Measurements from ENCODE around the gene KCNC3.

KCNC3 gene

GRCh38 chr19:50327461-50328223, 1.5 kb downstream of the KCNC3 start:
- H3K36me3 ChIP-seq (ENCODE audit: control insufficient read depth in 5 of 5, insufficient read depth in 5 of 5, low read length in 5 of 5), result no peaks in the 10 kb centered on the region
- no peak overlapping the region for H3K27ac ChIP-seq (ENCODE audit: low read depth, low read length)
- no peak overlapping the region for H3K9ac ChIP-seq (ENCODE audit: low read length in 5 of 5)
- H3K27me3 ChIP-seq (ENCODE audit: control insufficient read depth in 5 of 5, insufficient read depth in 4 of 5, low read length in 5 of 5), result peaks cover 20 to 40% (median 36%) of the 10 kb centered on the region in 5 donors
- no peaks in the 10 kb centered on the region for H3K9me3 ChIP-seq (ENCODE audit: control insufficient read depth in 5 of 5, low read length in 5 of 5)
- peaks cover 0 to 53% (median 30%) of the 10 kb centered on the region in 5 donors for H3K4me1 ChIP-seq (ENCODE audit: control insufficient read depth in 5 of 5, insufficient read depth in 5 of 5, low read length in 5 of 5)
- no peak overlapping the region for H3K4me3 ChIP-seq (ENCODE audit: low read depth in 1 of 5, low read length in 5 of 5)

- H3K4me1 ChIP-seq (ENCODE audit: control insufficient read depth in 5 of 5, insufficient read depth in 5 of 5, low read length in 5 of 5), result peaks cover 0 to 48% (median 30%) of the 10 kb centered on the region in 5 donors
- H3K27ac ChIP-seq (ENCODE audit: low read depth, low read length), result no peak overlapping the region
- no peak overlapping the region for H3K9ac ChIP-seq (ENCODE audit: low read length in 5 of 5)
- H3K27me3 ChIP-seq (ENCODE audit: control insufficient read depth in 5 of 5, insufficient read depth in 4 of 5, low read length in 5 of 5), result peaks cover 14 to 34% (median 30%) of the 10 kb centered on the region in 5 donors
- no peaks in the 10 kb centered on the region for H3K36me3 ChIP-seq (ENCODE audit: control insufficient read depth in 5 of 5, insufficient read depth in 5 of 5, low read length in 5 of 5)
- no peak overlapping the region for H3K4me3 ChIP-seq (ENCODE audit: low read depth in 1 of 5, low read length in 5 of 5)
- H3K9me3 ChIP-seq (ENCODE audit: control insufficient read depth in 5 of 5, low read length in 5 of 5), result no peaks in the 10 kb centered on the region
Measured at GRCh38 chr19:50327013-50327412, 2.2 kb downstream of the KCNC3 start.

DNA sequence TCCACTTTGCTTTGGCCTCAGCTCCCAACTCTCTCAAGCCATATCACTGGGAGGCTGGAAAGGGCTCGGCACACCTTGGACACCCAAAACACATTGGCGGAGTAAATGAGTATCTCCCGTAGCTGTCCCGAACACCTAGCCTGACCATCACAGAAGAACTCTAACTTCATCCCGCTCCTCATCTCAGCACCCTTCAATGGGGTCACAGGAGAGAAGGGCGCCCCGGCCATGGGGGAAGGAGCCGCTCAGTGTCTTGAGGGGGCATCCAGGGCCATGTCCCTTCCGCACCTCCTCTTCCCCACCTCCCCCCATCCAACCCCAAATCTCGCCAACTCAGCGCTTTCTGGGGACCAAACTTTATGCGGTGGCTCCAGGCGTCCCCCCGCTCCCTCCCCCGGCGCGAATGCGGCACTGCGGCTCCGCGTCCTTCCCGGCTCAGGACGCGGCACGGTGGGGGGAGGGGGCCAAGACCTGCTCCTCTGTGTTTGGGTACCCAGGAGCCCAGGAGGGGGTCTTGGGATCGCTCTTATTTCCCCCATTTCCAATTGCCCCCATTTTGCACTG, 3.0 kb downstream of the KCNC3 start:
- no peak overlapping the region for H3K9ac ChIP-seq (ENCODE audit: low read length in 5 of 5)
- H3K27ac ChIP-seq (ENCODE audit: low read depth, low read length), result no peak overlapping the region
- no peaks in the 10 kb centered on the region for H3K9me3 ChIP-seq (ENCODE audit: control insufficient read depth in 5 of 5, low read length in 5 of 5)
- peak overlapping the region in 1 of 5 donors; percentile 40 for H3K4me3 ChIP-seq (ENCODE audit: low read depth in 1 of 5, low read length in 5 of 5)
- peaks cover 14 to 29% (median 22%) of the 10 kb centered on the region in 5 donors for H3K27me3 ChIP-seq (ENCODE audit: control insufficient read depth in 5 of 5, insufficient read depth in 4 of 5, low read length in 5 of 5)
- H3K36me3 ChIP-seq (ENCODE audit: control insufficient read depth in 5 of 5, insufficient read depth in 5 of 5, low read length in 5 of 5), result no peaks in the 10 kb centered on the region
- peaks cover 0 to 43% (median 29%) of the 10 kb centered on the region in 5 donors for H3K4me1 ChIP-seq (ENCODE audit: control insufficient read depth in 5 of 5, insufficient read depth in 5 of 5, low read length in 5 of 5)

DNA sequence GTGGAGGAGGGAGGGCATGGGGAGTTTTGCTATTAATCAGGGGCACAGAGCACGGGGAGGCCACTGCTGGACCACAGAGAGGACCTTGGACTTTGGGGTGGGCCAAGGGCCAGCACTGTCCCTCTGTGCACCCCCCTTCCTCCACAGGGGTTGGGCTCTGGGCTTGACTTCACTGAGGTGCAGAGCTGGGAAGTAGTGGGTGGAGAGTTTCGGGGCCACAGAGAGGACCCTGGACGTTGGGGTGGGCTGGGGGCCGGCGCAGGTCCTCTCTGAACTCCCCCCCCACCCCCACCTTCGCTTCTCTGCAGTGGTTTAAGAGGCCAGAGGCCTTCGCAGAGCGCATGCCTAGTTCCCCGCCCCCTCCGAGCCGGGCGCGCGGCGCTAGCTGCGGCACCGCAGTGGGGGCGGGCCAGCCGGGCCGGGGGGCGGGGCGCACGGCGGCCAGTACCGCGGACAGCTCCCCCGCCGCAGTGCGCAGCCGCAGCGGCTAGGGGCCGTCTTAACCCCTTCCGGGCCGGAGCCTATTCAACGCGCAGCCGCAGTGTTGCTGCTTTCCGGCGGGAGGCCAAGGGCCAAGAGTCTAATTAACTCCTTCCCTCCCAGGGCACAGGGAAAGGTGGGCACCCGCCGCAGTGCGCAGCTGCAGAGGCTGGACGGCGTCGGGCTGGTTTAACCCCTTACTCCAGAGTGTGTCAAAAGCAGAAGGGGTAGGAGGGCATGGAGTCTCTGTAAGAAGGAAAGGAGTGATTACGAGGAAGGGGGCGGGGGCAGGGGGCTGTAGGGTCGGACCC, 3.7 kb downstream of the KCNC3 start:
- Histone ChIP-seq H3K36me3 (ENCODE audit: control insufficient read depth in 5 of 5, insufficient read depth in 5 of 5, low read length in 5 of 5) (no peaks in the 10 kb centered on the region), H3K9me3 (ENCODE audit: control insufficient read depth in 5 of 5, low read length in 5 of 5) (no peaks in the 10 kb centered on the region), H3K9ac (ENCODE audit: low read length in 5 of 5) (no peak overlapping the region), H3K27ac (ENCODE audit: low read depth, low read length) (no peak overlapping the region), H3K4me3 (ENCODE audit: low read depth in 1 of 5, low read length in 5 of 5) (peak overlapping the region in 2 of 5 donors; percentile 18 to 40), H3K27me3 (ENCODE audit: control insufficient read depth in 5 of 5, insufficient read depth in 4 of 5, low read length in 5 of 5) (peaks cover 14 to 27% (median 18%) of the 10 kb centered on the region in 5 donors), H3K4me1 (ENCODE audit: control insufficient read depth in 5 of 5, insufficient read depth in 5 of 5, low read length in 5 of 5) (peaks cover 0 to 39% (median 26%) of the 10 kb centered on the region in 5 donors)

DNA sequence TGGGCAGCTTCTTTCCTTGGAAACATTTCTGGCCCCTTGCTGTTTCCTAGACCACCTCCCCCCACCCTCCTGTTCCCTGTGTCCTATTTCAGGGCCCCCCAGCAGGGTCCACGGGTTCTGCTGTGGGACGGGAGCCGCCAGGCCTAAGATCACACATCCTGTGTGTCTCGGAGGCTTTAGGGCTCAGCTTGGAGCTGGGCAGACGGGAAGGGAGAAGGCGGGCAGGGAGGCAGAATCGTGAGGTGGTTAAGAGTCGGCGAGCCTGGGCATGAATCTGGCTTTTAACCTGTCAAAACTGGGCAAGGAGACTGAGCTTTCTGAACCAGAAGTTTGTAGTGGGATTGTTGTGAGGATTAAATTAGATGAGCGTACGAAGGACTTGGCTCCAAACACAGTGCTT, 4.8 kb downstream of the KCNC3 start:
- Histone ChIP-seq H3K4me1 (ENCODE audit: control insufficient read depth in 5 of 5, insufficient read depth in 5 of 5, low read length in 5 of 5) (peaks cover 0 to 27% (median 17%) of the 10 kb centered on the region in 5 donors), H3K27me3 (ENCODE audit: control insufficient read depth in 5 of 5, insufficient read depth in 4 of 5, low read length in 5 of 5) (peaks cover 10 to 18% (median 14%) of the 10 kb centered on the region in 5 donors), H3K36me3 (ENCODE audit: control insufficient read depth in 5 of 5, insufficient read depth in 5 of 5, low read length in 5 of 5) (no peaks in the 10 kb centered on the region), H3K27ac (ENCODE audit: low read depth, low read length) (no peak overlapping the region), H3K4me3 (ENCODE audit: low read depth in 1 of 5, low read length in 5 of 5) (no peak overlapping the region), H3K9me3 (ENCODE audit: control insufficient read depth in 5 of 5, low read length in 5 of 5) (no peaks in the 10 kb centered on the region), H3K9ac (ENCODE audit: low read length in 5 of 5) (no peak overlapping the region)

- no peak overlapping the region for H3K27ac ChIP-seq (ENCODE audit: low read depth, low read length)
- H3K27me3 ChIP-seq (ENCODE audit: control insufficient read depth in 5 of 5, insufficient read depth in 4 of 5, low read length in 5 of 5), result peaks cover 10 to 17% (median 14%) of the 10 kb centered on the region in 5 donors
- peaks cover 0 to 26% (median 16%) of the 10 kb centered on the region in 5 donors for H3K4me1 ChIP-seq (ENCODE audit: control insufficient read depth in 5 of 5, insufficient read depth in 5 of 5, low read length in 5 of 5)
- no peaks in the 10 kb centered on the region for H3K36me3 ChIP-seq (ENCODE audit: control insufficient read depth in 5 of 5, insufficient read depth in 5 of 5, low read length in 5 of 5)
- no peaks in the 10 kb centered on the region for H3K9me3 ChIP-seq (ENCODE audit: control insufficient read depth in 5 of 5, low read length in 5 of 5)
- no peak overlapping the region for H3K9ac ChIP-seq (ENCODE audit: low read length in 5 of 5)
- no peak overlapping the region for H3K4me3 ChIP-seq (ENCODE audit: low read depth in 1 of 5, low read length in 5 of 5)
Measured at GRCh38 chr19:50323782-50324133, 5.4 kb downstream of the KCNC3 start.

DNA sequence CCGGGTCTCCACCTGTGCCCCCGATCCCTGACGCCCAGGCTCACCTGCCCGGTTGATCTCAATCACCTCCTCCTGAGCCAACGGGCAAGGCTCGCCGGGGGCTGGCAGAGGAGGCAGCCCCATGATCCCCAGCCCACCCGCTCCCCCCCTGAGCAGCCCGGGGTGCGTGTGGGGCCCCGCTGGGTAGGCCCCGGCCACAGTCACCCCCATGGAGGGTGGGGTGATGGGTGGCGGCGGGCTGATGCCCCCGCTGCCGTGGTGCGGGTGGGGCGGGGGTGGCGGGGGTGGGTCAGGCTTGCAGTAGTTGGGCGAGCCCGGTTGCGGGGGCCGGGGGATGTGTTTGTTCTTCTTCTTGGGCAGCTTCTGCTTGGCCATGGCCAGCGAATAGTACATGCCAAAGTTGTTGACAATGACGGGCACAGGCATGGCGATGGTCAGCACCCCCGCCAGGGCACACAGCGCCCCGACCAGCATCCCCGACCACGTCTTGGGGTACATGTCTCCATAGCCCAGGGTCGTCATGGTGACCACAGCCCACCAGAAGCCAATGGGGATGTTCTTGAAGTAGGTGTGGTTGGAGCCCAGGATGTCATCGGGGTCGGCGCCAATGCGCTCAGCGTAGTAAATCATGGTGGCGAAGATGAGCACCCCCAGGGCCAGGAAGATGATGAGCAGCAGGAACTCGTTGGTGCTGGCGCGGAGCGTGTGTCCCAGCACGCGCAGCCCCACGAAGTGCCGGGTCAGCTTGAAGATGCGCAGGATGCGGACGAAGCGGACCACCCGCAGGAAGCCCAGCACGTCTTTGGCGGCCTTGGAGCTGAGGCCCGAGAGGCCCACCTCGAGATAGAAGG, 6.0 kb downstream of the KCNC3 start:
- Histone ChIP-seq H3K27ac (ENCODE audit: low read depth, low read length) (no peak overlapping the region), H3K4me1 (ENCODE audit: control insufficient read depth in 5 of 5, insufficient read depth in 5 of 5, low read length in 5 of 5) (peaks cover 0 to 22% (median 12%) of the 10 kb centered on the region in 5 donors), H3K9me3 (ENCODE audit: control insufficient read depth in 5 of 5, low read length in 5 of 5) (no peaks in the 10 kb centered on the region), H3K4me3 (ENCODE audit: low read depth in 1 of 5, low read length in 5 of 5) (no peak overlapping the region), H3K27me3 (ENCODE audit: control insufficient read depth in 5 of 5, insufficient read depth in 4 of 5, low read length in 5 of 5) (peaks cover 10 to 17% (median 14%) of the 10 kb centered on the region in 5 donors), H3K36me3 (ENCODE audit: control insufficient read depth in 5 of 5, insufficient read depth in 5 of 5, low read length in 5 of 5) (no peaks in the 10 kb centered on the region), H3K9ac (ENCODE audit: low read length in 5 of 5) (no peak overlapping the region)

GRCh38 chr19:50322234-50322633, 6.9 kb downstream of the KCNC3 start:
- H3K27me3 ChIP-seq (ENCODE audit: control insufficient read depth in 5 of 5, insufficient read depth in 4 of 5, low read length in 5 of 5), result peaks cover 4 to 10% (median 8%) of the 10 kb centered on the region in 5 donors
- no peaks in the 10 kb centered on the region for H3K36me3 ChIP-seq (ENCODE audit: control insufficient read depth in 5 of 5, insufficient read depth in 5 of 5, low read length in 5 of 5)
- H3K9ac ChIP-seq (ENCODE audit: low read length in 5 of 5), result no peak overlapping the region

DNA sequence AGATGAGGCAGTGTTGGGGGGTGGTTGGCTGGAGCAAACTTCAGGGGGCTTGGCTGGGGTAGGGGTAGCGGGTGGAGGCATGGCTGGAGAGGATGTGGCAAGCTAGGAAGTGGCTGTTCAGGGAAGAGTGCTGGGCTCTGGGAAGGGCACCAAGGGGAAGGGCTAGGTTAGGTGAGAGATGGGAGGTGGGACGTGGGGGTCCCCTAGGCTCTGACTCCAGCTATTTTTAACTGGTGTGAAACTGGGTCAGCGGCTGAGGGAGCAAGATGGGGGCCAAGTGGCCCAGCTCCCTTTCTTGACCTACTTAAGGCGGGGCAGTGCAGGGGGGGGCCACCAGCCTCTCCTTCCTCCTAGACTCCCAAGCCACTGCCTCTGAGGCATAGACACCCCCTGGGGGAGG, 7.3 kb downstream of the KCNC3 start:
- H3K27me3 ChIP-seq (ENCODE audit: control insufficient read depth in 5 of 5, insufficient read depth in 4 of 5, low read length in 5 of 5), result peaks cover 0 to 5% (median 4%) of the 10 kb centered on the region in 5 donors
- no peak overlapping the region for H3K9ac ChIP-seq (ENCODE audit: low read length in 5 of 5)
- no peak overlapping the region for H3K4me3 ChIP-seq (ENCODE audit: low read depth in 1 of 5, low read length in 5 of 5)
- H3K4me1 ChIP-seq (ENCODE audit: control insufficient read depth in 5 of 5, insufficient read depth in 5 of 5, low read length in 5 of 5), result peaks cover 0 to 13% (median 12%) of the 10 kb centered on the region in 5 donors
- H3K36me3 ChIP-seq (ENCODE audit: control insufficient read depth in 5 of 5, insufficient read depth in 5 of 5, low read length in 5 of 5), result no peaks in the 10 kb centered on the region
- H3K27ac ChIP-seq (ENCODE audit: low read depth, low read length), result no peak overlapping the region
- no peaks in the 10 kb centered on the region for H3K9me3 ChIP-seq (ENCODE audit: control insufficient read depth in 5 of 5, low read length in 5 of 5)

More at GRCh38 chr19:50322234-50322633, 6.9 kb downstream of the KCNC3 start:
- no peak overlapping the region for H3K4me3 ChIP-seq (ENCODE audit: low read depth in 1 of 5, low read length in 5 of 5)
- peaks cover 0 to 16% (median 12%) of the 10 kb centered on the region in 5 donors for H3K4me1 ChIP-seq (ENCODE audit: control insufficient read depth in 5 of 5, insufficient read depth in 5 of 5, low read length in 5 of 5)
- no peak overlapping the region for H3K27ac ChIP-seq (ENCODE audit: low read depth, low read length)
- no peaks in the 10 kb centered on the region for H3K9me3 ChIP-seq (ENCODE audit: control insufficient read depth in 5 of 5, low read length in 5 of 5)
